CD14-positive monocyte (primary cell): Measurements from ENCODE around the gene ARFGEF3. TPM values are rescaled to one million over a fixed set of nuclear protein-coding genes. Genes with fewer than 3 reads are reported as not detected.

Experiments used
- DNase-seq, 3 donors: peaks; one replicate each; pipeline ENCODE4 v3.0.0-alpha.2; 2011 to 2022
- H2AFZ ChIP-seq: 2 replicates; pipeline ENCODE4 v1.6.0; 2012; ENCODE audit warnings: mild to moderate bottlenecking, low read depth, low read length, inconsistent platforms; ENCODE audit not compliant: insufficient read depth, poor library complexity, severe bottlenecking
- H3K27ac ChIP-seq, 2 donors: 1 replicate in 1 of 2; 2 replicates in 1 of 2; pipeline ENCODE4 v1.5.1; 2012 to 2013; ENCODE audit warnings: low read length in 2 of 2, control low read depth in 1 of 2, inconsistent platforms in 1 of 2, low read depth in 1 of 2, mild to moderate bottlenecking in 1 of 2
- H3K27me3 ChIP-seq, 2 donors: one replicate each; pipeline versions ENCODE4 v1.6.0 to v1.6.1; 2011 to 2013; ENCODE audit warnings: low read length in 2 of 2; ENCODE audit not compliant: control insufficient read depth in 2 of 2, insufficient read depth in 2 of 2
- H3K36me3 ChIP-seq, 2 donors: replicated peaks in 1 of 2; 1 replicate in 1 of 2; 2 replicates in 1 of 2; pipeline versions ENCODE4 v1.5.1 to v1.6.1; 2012 to 2013; ENCODE audit warnings: low read length in 2 of 2, control low read depth in 1 of 2, inconsistent platforms in 1 of 2, mild to moderate bottlenecking in 1 of 2; ENCODE audit not compliant: insufficient read depth in 2 of 2, control insufficient read depth in 1 of 2
- H3K4me1 ChIP-seq, 2 donors: 1 replicate in 1 of 2; 2 replicates in 1 of 2; pipeline versions ENCODE4 v1.5.1 to v1.6.1; 2012 to 2013; ENCODE audit warnings: low read length in 2 of 2, control low read depth in 1 of 2, inconsistent platforms in 1 of 2, mild to moderate bottlenecking in 1 of 2, moderate library complexity in 1 of 2; ENCODE audit not compliant: insufficient read depth in 2 of 2, control insufficient read depth in 1 of 2
- H3K4me2 ChIP-seq: replicated peaks from 2 replicates; pipeline ENCODE3; 2012; ENCODE audit warnings: low read length, moderate library complexity, mild to moderate bottlenecking; ENCODE audit not compliant: poor library complexity, severe bottlenecking; ENCODE audit errors: extremely low read depth
- H3K4me3 ChIP-seq, 3 experiments: fragments of 200-600 bp in 1 of 3; sonication (generic) in 1 of 3; replicated peaks in 1 of 3; 1 replicate in 2 of 3; 2 replicates in 1 of 3; pipeline ENCODE4 v1.5.1; 2011 to 2013; ENCODE audit warnings: low read length in 3 of 3, mild to moderate bottlenecking in 3 of 3, control low read depth in 2 of 3, low read depth in 2 of 3, inconsistent platforms in 1 of 3, moderate library complexity in 1 of 3
- H3K79me2 ChIP-seq: 2 replicates; pipeline ENCODE4 v1.6.0; 2012; ENCODE audit warnings: mild to moderate bottlenecking, control low read depth, inconsistent platforms, low read length, moderate library complexity; ENCODE audit not compliant: insufficient read depth
- H3K9ac ChIP-seq: 2 replicates; pipeline ENCODE4 v1.6.0; 2017; ENCODE audit warnings: low read length, mild to moderate bottlenecking; ENCODE audit not compliant: insufficient read depth, poor library complexity, severe bottlenecking
- H3K9me3 ChIP-seq, 2 donors: replicated peaks in 1 of 2; 1 replicate in 1 of 2; 2 replicates in 1 of 2; pipeline versions ENCODE4 v1.5.1 to v1.6.1; 2012 to 2013; ENCODE audit warnings: low read length in 2 of 2, control low read depth in 1 of 2; ENCODE audit not compliant: control insufficient read depth in 1 of 2, insufficient read depth in 1 of 2
- H4K20me1 ChIP-seq: 2 replicates; pipeline ENCODE4 v1.6.0; 2012; ENCODE audit warnings: mild to moderate bottlenecking, low read length, control low read depth, moderate library complexity; ENCODE audit not compliant: insufficient read depth
- H3K27ac Mint-ChIP-seq, 7 donors: one replicate each; pipeline ENCODE4 v1.8.0; 2020; ENCODE audit warnings: mild to moderate bottlenecking in 7 of 7, mixed read lengths in 7 of 7, moderate library complexity in 6 of 7, inconsistent platforms in 2 of 7
- H3K27me3 Mint-ChIP-seq, 3 donors: one replicate each; pipeline ENCODE4 v1.8.0; 2021 to 2022; ENCODE audit warnings: low read depth in 3 of 3, mild to moderate bottlenecking in 3 of 3, mixed read lengths in 3 of 3, moderate library complexity in 3 of 3, inconsistent platforms in 1 of 3
- H3K36me3 Mint-ChIP-seq, 2 donors: one replicate each; pipeline ENCODE4 v1.8.0; 2020; ENCODE audit warnings: mixed read lengths in 2 of 2, inconsistent platforms in 1 of 2, mild to moderate bottlenecking in 1 of 2
- H3K4me1 Mint-ChIP-seq: one replicate; pipeline ENCODE4 v1.8.0; 2020; ENCODE audit warnings: mild to moderate bottlenecking, mixed read lengths
- H3K4me3 Mint-ChIP-seq, 2 donors: one replicate each; pipeline ENCODE4 v1.8.0; 2020; ENCODE audit warnings: mild to moderate bottlenecking in 2 of 2, mixed read lengths in 2 of 2, moderate library complexity in 1 of 2
- H3K9me3 Mint-ChIP-seq, 7 donors: one replicate each; pipeline ENCODE4 v1.8.0; 2020 to 2022; ENCODE audit warnings: mixed read lengths in 7 of 7, mild to moderate bottlenecking in 6 of 7, moderate library complexity in 6 of 7, inconsistent platforms in 2 of 7
- WGBS: methylation state at CpG from one replicate; pipeline ENCODE4 v1.1.5; 2013; ENCODE audit warnings: missing lambda C conversion rate; ENCODE audit not compliant: insufficient coverage; 5-methylcytosine and 5-hydroxymethylcytosine counted together
- intact Hi-C, 2 donors: fragments of 100-400 bp; cut with micrococcal nuclease; formaldehyde crosslinking; loops; one replicate each; pipeline versions ENCODE4 v1.15.0 to v1.15.1; 2023
- polyA plus RNA-seq, 3 donors: library from polyadenylated mRNA; depleted of rRNA in 1 of 3; unstranded in 2 of 3; stranded (reverse) in 1 of 3; fragments of 300-500 nt in 2 of 3; fragments of >200 nt in 1 of 3; fragmentation: Illumina TruSeq in 2 of 3; gene quantifications; 1 replicate in 2 of 3; 2 replicates in 1 of 3; pipeline ENCODE4 v1.2.3, GENCODE V29; 2012 to 2021
- TF ChIP-seq, protein P1 (sequence below): fragments of 200-600 bp; IDR thresholded peaks from one replicate; pipeline ENCODE4 v1.8.0; 2022; ENCODE audit warnings: antibody characterized with exemption, mild to moderate bottlenecking

Gene ARFGEF3
- polyA plus RNA-seq, 3 donors: not detected

GRCh38 chr6:138250513-138251247 is 88.9 kb downstream of the ARFGEF3 start:
- TF ChIP-seq, protein P1, sequence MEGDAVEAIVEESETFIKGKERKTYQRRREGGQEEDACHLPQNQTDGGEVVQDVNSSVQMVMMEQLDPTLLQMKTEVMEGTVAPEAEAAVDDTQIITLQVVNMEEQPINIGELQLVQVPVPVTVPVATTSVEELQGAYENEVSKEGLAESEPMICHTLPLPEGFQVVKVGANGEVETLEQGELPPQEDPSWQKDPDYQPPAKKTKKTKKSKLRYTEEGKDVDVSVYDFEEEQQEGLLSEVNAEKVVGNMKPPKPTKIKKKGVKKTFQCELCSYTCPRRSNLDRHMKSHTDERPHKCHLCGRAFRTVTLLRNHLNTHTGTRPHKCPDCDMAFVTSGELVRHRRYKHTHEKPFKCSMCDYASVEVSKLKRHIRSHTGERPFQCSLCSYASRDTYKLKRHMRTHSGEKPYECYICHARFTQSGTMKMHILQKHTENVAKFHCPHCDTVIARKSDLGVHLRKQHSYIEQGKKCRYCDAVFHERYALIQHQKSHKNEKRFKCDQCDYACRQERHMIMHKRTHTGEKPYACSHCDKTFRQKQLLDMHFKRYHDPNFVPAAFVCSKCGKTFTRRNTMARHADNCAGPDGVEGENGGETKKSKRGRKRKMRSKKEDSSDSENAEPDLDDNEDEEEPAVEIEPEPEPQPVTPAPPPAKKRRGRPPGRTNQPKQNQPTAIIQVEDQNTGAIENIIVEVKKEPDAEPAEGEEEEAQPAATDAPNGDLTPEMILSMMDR: no peak
- Mint-ChIP-seq H3K9me3 (peaks cover 0 to 1% (median 0%) of the 10 kb centered on the region in 7 donors), H3K27me3 (peaks cover 0 to 5% (median 2%) of the 10 kb centered on the region in 3 donors), H3K4me1 (no peaks in the 10 kb centered on the region), H3K36me3 (no peaks in the 10 kb centered on the region), H3K27ac (no peak overlapping the region), H3K4me3 (no peak overlapping the region)
- Histone ChIP-seq H4K20me1 (no peaks in the 10 kb centered on the region), H3K4me1 (no peaks in the 10 kb centered on the region), H3K9ac (no peak overlapping the region), H2AFZ (no peak overlapping the region), H3K4me2 (no peak overlapping the region), H3K27ac (no peak overlapping the region), H3K4me3 (no peak overlapping the region), H3K27me3 (no peaks in the 10 kb centered on the region), H3K9me3 (no peaks in the 10 kb centered on the region), H3K79me2 (no peaks in the 10 kb centered on the region), H3K36me3 (no peaks in the 10 kb centered on the region)
- WGBS: 97% methylated on average over 9 of the region's 16 CpGs
- intact Hi-C loops: no loop called here
- no peak for DNase-seq

DNA sequence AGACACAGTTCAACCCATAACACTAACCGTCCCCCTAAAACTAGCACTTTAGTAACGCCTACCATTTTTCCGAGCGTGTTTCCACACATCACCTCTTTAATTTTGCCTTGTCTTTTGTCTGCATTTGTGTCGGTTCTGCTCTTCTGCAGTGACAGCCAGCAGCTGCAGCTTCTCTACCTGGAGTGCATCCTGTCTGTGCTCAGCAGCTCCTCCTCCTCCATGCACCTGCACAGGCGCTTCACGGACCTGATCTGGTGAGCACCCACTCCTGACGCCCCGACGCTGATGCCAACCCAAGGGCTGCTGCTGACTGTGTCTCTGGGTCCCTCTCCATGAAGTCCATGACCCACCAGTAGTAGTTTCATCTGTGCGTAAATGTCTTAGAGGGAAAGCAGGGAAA is 92.0 kb downstream of the ARFGEF3 start:
- Histone ChIP-seq H3K27ac (no peak overlapping the region), H3K9ac (no peak overlapping the region), H3K4me1 (no peaks in the 10 kb centered on the region), H3K9me3 (no peaks in the 10 kb centered on the region), H3K4me3 (no peak overlapping the region), H3K36me3 (no peaks in the 10 kb centered on the region), H3K4me2 (no peak overlapping the region), H3K27me3 (no peaks in the 10 kb centered on the region), H2AFZ (no peak overlapping the region), H3K79me2 (no peaks in the 10 kb centered on the region), H4K20me1 (no peaks in the 10 kb centered on the region)
- H3K27ac Mint-ChIP-seq: peak overlapping the region in 1 of 7 donors; percentile 3
- peaks cover 0 to 5% (median 3%) of the 10 kb centered on the region in 3 donors for H3K27me3 Mint-ChIP-seq
- H3K4me3 Mint-ChIP-seq: no peak overlapping the region
- TF ChIP-seq, protein P1: no peak
- H3K36me3 Mint-ChIP-seq: no peaks in the 10 kb centered on the region
- peaks cover 0 to 1% (median 0%) of the 10 kb centered on the region in 7 donors for H3K9me3 Mint-ChIP-seq
- 99% methylated on average over 11 of the region's 11 CpGs for WGBS
- DNase-seq: no peak
- intact Hi-C loops: no loop called here
- H3K4me1 Mint-ChIP-seq: no peaks in the 10 kb centered on the region
